ENCODE measurements around the gene CYP51A1. TPM values are rescaled to one million over a fixed set of nuclear protein-coding genes. Genes with fewer than 3 reads are reported as not detected.
"Not testable (repeated sequence)": the region's sequence is repeated elsewhere in the genome, so short reads cannot be mapped to it uniquely, and the experiment has no call there.

Gene CYP51A1
- total RNA-seq, 1 donor from 2014 or later: 175 TPM

DNA sequence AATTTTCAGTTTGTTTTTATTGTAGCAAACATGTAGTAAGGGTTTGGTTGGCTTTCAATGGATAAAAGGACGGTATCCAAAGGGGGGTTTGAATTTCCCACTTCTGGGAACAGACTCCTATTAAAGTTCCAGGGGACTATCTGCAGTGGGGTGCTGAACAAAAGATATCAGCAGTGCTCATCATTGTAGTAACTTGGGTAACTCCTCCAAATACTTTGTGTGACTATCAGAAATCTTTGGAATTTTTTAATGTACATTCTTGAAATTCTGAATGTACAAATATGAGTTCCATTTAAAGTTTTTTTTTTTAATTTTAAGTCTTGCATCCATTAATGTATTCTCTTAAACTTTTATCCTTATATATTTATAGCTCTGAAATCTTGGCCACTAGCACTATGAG, 42.1 kb downstream of the CYP51A1 start:
- intact Hi-C loops (cut with DNase I): no loop called here
- peaks cover 86% of the 10 kb centered on the region for H3K36me3 ChIP-seq
- TF ChIP-seq, protein P1, sequence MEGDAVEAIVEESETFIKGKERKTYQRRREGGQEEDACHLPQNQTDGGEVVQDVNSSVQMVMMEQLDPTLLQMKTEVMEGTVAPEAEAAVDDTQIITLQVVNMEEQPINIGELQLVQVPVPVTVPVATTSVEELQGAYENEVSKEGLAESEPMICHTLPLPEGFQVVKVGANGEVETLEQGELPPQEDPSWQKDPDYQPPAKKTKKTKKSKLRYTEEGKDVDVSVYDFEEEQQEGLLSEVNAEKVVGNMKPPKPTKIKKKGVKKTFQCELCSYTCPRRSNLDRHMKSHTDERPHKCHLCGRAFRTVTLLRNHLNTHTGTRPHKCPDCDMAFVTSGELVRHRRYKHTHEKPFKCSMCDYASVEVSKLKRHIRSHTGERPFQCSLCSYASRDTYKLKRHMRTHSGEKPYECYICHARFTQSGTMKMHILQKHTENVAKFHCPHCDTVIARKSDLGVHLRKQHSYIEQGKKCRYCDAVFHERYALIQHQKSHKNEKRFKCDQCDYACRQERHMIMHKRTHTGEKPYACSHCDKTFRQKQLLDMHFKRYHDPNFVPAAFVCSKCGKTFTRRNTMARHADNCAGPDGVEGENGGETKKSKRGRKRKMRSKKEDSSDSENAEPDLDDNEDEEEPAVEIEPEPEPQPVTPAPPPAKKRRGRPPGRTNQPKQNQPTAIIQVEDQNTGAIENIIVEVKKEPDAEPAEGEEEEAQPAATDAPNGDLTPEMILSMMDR (IDR thresholded peaks at IDR 0.05): no peak
- H3K27ac ChIP-seq: no peak overlapping the region
- no peaks in the 10 kb centered on the region for H3K4me1 ChIP-seq
- no peak overlapping the region for H3K4me3 ChIP-seq
- H3K9me3 ChIP-seq: no peaks in the 10 kb centered on the region
- no peak for DNase-seq
- ATAC-seq: no peak
- H3K27me3 ChIP-seq: no peaks in the 10 kb centered on the region

DNA sequence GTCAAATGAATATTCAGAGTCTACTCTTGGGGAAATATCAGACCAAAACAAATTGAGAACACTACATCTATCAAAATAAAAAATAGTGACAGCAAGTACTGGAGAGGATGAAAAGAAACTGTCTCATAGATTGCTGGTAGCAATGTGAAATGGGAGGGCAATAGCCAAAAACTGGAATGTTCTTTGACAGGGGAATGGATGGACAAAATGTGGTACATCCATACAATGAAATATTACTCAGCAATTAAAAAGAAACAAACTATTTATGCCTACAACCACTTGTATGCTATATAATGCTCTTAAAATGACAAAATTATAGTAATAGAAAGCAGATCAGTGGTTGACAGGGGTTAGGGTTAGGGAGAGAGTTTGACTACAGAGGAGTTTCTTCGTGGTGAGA, 46.0 kb downstream of the CYP51A1 start:
- H3K9me3 ChIP-seq: no peaks in the 10 kb centered on the region
- no peak for ATAC-seq

DNA sequence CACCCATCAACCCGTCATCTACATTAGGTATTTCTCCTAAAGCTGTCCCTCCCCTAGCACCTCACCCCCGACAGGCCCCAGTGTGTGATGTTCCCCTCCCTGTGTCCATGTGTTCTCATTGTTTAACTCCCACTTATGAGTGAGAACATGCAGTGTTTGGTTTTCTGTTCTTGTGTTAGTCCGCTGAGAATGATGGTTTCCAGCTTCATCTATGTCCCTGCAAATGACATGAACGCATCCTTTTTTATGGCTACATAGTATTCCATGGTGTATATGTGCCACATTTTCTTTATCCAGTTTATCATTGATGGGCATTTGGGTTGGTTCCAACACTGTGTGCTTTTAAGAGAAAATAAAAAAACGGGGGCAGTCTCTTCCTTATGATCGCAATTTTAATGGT, 50.4 kb downstream of the CYP51A1 start:
- H3K4me1 ChIP-seq; H3K27ac ChIP-seq; DNase-seq; H3K9me3 ChIP-seq; intact Hi-C loops (cut with DNase I); H3K4me3 ChIP-seq; H3K27me3 ChIP-seq; ATAC-seq: not testable (repeated sequence)
- peaks cover 94% of the 10 kb centered on the region for H3K36me3 ChIP-seq

More for the DNA sequence above, 46.0 kb downstream of the CYP51A1 start:
- Histone ChIP-seq H3K4me1 (no peaks in the 10 kb centered on the region), H3K4me3 (no peak overlapping the region), H3K27ac (no peak overlapping the region), H3K36me3 (peaks cover 89% of the 10 kb centered on the region), H3K27me3 (no peaks in the 10 kb centered on the region)
- DNase-seq: no peak
- TF ChIP-seq, protein P1 (IDR thresholded peaks at IDR 0.05): no peak
- intact Hi-C loops (cut with DNase I): no loop called here

DNA sequence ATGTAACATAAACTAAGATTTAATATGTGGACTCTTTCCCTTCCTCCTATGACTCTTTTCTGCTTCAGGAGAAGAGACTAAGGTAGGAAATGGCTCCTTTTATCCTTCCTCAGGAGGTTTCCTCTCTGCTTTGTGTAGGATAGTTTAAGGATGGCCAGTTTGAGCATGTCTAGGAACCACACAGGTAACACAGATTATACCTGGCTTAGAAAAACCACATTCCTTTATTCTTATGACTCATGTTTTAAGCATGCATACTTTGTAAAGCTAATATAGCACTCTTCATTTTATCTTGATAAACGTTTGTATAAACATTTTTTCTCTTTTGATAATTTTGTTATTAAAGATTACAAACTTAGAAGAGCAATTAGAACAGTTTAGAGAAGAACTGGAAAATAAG, 57.8 kb downstream of the CYP51A1 start:
- H3K36me3 ChIP-seq: peaks cover 72% of the 10 kb centered on the region
- H3K27me3 ChIP-seq: no peaks in the 10 kb centered on the region
- intact Hi-C loops (cut with DNase I): no loop called here
- no peaks in the 10 kb centered on the region for H3K9me3 ChIP-seq
- no peak overlapping the region for H3K4me3 ChIP-seq
- TF ChIP-seq, protein P1 (IDR thresholded peaks at IDR 0.05): no peak
- ATAC-seq (peak; percentile 77), DNase-seq (no peak)
- no peak overlapping the region for H3K27ac ChIP-seq
- H3K4me1 ChIP-seq: no peaks in the 10 kb centered on the region

- Histone ChIP-seq H3K27me3 (no peaks in the 10 kb centered on the region), H3K4me1 (no peaks in the 10 kb centered on the region), H3K36me3 (peaks cover 75% of the 10 kb centered on the region), H3K4me3 (no peak overlapping the region), H3K9me3 (no peaks in the 10 kb centered on the region), H3K27ac (no peak overlapping the region)
- DNase-seq (no peak), ATAC-seq (no peak)
- TF ChIP-seq, protein P1 (IDR thresholded peaks at IDR 0.05): no peak
- intact Hi-C loops (cut with DNase I): no loop called here
Measured at GRCh38 chr7:92075455-92076158, 58.7 kb downstream of the CYP51A1 start.

- Histone ChIP-seq H3K4me3 (no peak overlapping the region), H3K36me3 (peaks cover 70% of the 10 kb centered on the region), H3K27me3 (no peaks in the 10 kb centered on the region), H3K9me3 (no peaks in the 10 kb centered on the region), H3K27ac (no peak overlapping the region), H3K4me1 (no peaks in the 10 kb centered on the region)
- intact Hi-C loops (cut with DNase I): no loop called here
- TF ChIP-seq, protein P1 (IDR thresholded peaks at IDR 0.05): no peak
- ATAC-seq: no peak
- DNase-seq: no peak
Measured at GRCh38 chr7:92072708-92073107, 61.6 kb downstream of the CYP51A1 start.
